ENCODE measurements around the gene RHOH.
"Not testable (repeated sequence)": the region's sequence is repeated elsewhere in the genome, so short reads cannot be mapped to it uniquely, and the experiment has no call there.

The RHOH gene, protein sequence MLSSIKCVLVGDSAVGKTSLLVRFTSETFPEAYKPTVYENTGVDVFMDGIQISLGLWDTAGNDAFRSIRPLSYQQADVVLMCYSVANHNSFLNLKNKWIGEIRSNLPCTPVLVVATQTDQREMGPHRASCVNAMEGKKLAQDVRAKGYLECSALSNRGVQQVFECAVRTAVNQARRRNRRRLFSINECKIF

DNA sequence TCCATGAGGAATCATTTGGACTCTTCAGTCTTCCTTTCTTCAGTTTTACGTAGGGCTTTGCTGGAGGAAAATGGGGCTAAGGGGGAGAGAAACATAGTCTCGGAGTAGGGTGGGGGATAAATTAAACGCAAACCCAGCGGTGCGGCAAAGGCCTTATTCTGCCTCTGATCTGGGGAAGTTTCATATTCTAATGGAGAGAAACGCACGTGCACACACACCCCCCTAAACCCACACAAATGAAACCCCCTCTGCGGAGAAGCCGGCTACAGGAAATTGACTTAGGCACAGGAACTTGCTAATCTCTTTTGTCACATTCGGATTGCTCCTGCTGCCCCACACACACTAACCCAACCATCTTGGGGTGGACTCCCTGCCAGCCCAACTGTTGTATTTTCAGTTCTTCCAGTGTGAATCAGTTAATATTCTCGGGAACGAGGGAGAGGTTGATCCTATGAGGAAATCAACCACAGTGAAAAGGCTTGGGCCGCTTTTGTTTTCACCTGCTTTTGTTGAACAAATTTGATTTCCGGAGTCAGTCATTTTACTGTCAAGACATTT lies at the start of gene RHOH:
RHOH (plus strand) TSS at position 308 of the 558 bp plus-strand sequence. CDS start 46,356 bp downstream, outside the sequence.
- no peak for TF ChIP-seq ZNF70 (CRISPR knock-in tag; IDR thresholded peaks at IDR 0.05)
- TF ChIP-seq, protein P1, sequence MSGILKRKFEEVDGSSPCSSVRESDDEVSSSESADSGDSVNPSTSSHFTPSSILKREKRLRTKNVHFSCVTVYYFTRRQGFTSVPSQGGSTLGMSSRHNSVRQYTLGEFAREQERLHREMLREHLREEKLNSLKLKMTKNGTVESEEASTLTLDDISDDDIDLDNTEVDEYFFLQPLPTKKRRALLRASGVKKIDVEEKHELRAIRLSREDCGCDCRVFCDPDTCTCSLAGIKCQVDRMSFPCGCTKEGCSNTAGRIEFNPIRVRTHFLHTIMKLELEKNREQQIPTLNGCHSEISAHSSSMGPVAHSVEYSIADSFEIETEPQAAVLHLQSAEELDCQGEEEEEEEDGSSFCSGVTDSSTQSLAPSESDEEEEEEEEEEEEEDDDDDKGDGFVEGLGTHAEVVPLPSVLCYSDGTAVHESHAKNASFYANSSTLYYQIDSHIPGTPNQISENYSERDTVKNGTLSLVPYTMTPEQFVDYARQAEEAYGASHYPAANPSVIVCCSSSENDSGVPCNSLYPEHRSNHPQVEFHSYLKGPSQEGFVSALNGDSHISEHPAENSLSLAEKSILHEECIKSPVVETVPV (CRISPR knock-in tag; IDR thresholded peaks at IDR 0.05) = no peak
- TF ChIP-seq, protein P2, sequence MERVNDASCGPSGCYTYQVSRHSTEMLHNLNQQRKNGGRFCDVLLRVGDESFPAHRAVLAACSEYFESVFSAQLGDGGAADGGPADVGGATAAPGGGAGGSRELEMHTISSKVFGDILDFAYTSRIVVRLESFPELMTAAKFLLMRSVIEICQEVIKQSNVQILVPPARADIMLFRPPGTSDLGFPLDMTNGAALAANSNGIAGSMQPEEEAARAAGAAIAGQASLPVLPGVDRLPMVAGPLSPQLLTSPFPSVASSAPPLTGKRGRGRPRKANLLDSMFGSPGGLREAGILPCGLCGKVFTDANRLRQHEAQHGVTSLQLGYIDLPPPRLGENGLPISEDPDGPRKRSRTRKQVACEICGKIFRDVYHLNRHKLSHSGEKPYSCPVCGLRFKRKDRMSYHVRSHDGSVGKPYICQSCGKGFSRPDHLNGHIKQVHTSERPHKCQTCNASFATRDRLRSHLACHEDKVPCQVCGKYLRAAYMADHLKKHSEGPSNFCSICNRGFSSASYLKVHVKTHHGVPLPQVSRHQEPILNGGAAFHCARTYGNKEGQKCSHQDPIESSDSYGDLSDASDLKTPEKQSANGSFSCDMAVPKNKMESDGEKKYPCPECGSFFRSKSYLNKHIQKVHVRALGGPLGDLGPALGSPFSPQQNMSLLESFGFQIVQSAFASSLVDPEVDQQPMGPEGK (CRISPR knock-in tag; IDR thresholded peaks at IDR 0.05; ENCODE audit: borderline replicate concordance) = no peak
- no peak for TF ChIP-seq PPARA (CRISPR knock-in tag; IDR thresholded peaks at IDR 0.05; ENCODE audit: borderline replicate concordance)
- TF ChIP-seq, protein P3, sequence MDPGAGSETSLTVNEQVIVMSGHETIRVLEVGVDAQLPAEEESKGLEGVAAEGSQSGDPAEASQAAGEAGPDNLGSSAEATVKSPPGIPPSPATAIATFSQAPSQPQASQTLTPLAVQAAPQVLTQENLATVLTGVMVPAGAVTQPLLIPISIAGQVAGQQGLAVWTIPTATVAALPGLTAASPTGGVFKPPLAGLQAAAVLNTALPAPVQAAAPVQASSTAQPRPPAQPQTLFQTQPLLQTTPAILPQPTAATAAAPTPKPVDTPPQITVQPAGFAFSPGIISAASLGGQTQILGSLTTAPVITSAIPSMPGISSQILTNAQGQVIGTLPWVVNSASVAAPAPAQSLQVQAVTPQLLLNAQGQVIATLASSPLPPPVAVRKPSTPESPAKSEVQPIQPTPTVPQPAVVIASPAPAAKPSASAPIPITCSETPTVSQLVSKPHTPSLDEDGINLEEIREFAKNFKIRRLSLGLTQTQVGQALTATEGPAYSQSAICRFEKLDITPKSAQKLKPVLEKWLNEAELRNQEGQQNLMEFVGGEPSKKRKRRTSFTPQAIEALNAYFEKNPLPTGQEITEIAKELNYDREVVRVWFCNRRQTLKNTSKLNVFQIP (CRISPR knock-in tag; IDR thresholded peaks at IDR 0.05; ENCODE audit: borderline replicate concordance, low read depth) = no peak
- TF ChIP-seq ZFP3 (CRISPR knock-in tag; IDR thresholded peaks at IDR 0.05) = no peak
- TF ChIP-seq BACH2 (CRISPR knock-in tag; IDR thresholded peaks at IDR 0.05; ENCODE audit: borderline replicate concordance) = no peak
- no peak for TF ChIP-seq ZC3H10 (CRISPR knock-in tag; IDR thresholded peaks at IDR 0.05)
- no peak for TF ChIP-seq SNAI2 (CRISPR knock-in tag; IDR thresholded peaks at IDR 0.05)
- TF ChIP-seq, protein P4, sequence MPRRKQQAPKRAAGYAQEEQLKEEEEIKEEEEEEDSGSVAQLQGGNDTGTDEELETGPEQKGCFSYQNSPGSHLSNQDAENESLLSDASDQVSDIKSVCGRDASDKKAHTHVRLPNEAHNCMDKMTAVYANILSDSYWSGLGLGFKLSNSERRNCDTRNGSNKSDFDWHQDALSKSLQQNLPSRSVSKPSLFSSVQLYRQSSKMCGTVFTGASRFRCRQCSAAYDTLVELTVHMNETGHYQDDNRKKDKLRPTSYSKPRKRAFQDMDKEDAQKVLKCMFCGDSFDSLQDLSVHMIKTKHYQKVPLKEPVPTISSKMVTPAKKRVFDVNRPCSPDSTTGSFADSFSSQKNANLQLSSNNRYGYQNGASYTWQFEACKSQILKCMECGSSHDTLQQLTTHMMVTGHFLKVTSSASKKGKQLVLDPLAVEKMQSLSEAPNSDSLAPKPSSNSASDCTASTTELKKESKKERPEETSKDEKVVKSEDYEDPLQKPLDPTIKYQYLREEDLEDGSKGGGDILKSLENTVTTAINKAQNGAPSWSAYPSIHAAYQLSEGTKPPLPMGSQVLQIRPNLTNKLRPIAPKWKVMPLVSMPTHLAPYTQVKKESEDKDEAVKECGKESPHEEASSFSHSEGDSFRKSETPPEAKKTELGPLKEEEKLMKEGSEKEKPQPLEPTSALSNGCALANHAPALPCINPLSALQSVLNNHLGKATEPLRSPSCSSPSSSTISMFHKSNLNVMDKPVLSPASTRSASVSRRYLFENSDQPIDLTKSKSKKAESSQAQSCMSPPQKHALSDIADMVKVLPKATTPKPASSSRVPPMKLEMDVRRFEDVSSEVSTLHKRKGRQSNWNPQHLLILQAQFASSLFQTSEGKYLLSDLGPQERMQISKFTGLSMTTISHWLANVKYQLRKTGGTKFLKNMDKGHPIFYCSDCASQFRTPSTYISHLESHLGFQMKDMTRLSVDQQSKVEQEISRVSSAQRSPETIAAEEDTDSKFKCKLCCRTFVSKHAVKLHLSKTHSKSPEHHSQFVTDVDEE (CRISPR knock-in tag; IDR thresholded peaks at IDR 0.05) = no peak
- TF ChIP-seq, protein P5, sequence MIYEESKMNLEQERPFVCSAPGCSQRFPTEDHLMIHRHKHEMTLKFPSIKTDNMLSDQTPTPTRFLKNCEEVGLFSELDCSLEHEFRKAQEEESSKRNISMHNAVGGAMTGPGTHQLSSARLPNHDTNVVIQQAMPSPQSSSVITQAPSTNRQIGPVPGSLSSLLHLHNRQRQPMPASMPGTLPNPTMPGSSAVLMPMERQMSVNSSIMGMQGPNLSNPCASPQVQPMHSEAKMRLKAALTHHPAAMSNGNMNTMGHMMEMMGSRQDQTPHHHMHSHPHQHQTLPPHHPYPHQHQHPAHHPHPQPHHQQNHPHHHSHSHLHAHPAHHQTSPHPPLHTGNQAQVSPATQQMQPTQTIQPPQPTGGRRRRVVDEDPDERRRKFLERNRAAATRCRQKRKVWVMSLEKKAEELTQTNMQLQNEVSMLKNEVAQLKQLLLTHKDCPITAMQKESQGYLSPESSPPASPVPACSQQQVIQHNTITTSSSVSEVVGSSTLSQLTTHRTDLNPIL (CRISPR knock-in tag; IDR thresholded peaks at IDR 0.05; ENCODE audit: low read depth) = no peak
- TF ChIP-seq ISL1 (CRISPR knock-in tag; IDR thresholded peaks at IDR 0.05) = no peak
- TF ChIP-seq TOX (CRISPR knock-in tag; IDR thresholded peaks at IDR 0.05; ENCODE audit: borderline replicate concordance) = no peak
- TF ChIP-seq ZNF8 (CRISPR knock-in tag; IDR thresholded peaks at IDR 0.05) = no peak
- no peak for TF ChIP-seq ZNF565 (CRISPR knock-in tag; conservative IDR thresholded peaks at IDR 0.05; ENCODE audit: low read depth)
- no peak for TF ChIP-seq ESRRG (CRISPR knock-in tag; IDR thresholded peaks at IDR 0.05)
- no peak for ATAC-seq

DNA sequence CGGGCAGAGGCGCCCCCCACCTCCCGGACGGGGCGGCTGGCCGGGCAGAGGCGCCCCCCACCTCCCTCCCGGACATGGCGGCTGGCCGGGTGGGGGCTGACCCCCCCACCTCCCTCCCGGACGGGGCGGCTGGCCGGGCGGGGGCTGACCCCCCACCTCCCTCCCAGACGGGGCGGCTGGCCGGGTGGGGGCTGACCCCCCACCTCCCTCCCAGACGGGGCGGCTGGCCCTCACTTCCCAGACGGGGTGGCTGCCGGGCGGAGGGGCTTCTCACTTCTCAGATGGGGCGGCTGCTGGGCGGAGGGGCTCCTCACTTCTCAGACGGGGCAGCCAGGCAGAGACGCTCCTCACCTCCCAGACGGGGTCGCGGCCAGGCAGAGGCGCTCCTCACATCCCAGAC lies 49.3 kb upstream of the RHOH start:
- ATAC-seq = not testable (repeated sequence)

DNA sequence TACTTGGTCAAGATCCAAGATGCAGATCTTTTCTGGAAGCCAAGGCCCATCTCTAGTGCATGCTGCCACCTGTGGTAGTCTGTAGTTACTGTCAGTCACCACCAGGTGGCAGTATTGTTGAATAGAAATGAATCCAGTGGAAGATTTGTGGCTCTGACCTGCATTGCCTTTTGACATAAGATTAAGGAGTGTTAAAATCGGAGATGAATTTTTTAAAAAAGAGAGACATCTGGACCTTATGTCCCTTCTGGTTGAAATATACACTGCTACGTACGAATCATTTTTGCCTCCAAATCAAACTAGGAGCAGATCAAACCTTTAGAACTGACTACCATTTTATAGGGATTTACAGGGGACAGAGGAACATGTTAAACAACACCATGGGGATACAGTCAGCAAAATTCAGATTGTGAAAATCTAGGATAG lies 46.9 kb upstream of the RHOH start:
- peak; percentile 80 for ATAC-seq
- TF ChIP-seq PPARA (CRISPR knock-in tag; IDR thresholded peaks at IDR 0.05; ENCODE audit: borderline replicate concordance) = no peak
- TF ChIP-seq ZC3H10 (CRISPR knock-in tag; IDR thresholded peaks at IDR 0.05) = no peak
- TF ChIP-seq ZFP30 (CRISPR knock-in tag; IDR thresholded peaks at IDR 0.05) = no peak
- TF ChIP-seq ZNF565 (CRISPR knock-in tag; conservative IDR thresholded peaks at IDR 0.05; ENCODE audit: low read depth) = no peak
- TF ChIP-seq, protein P3 (CRISPR knock-in tag; IDR thresholded peaks at IDR 0.05; ENCODE audit: borderline replicate concordance, low read depth) = no peak
- TF ChIP-seq, protein P2 (CRISPR knock-in tag; IDR thresholded peaks at IDR 0.05; ENCODE audit: borderline replicate concordance) = no peak

Data from SK-N-SH treated with all-trans-retinoic acid at 6 μM for 48 hours (cell line).